ENCODE measurements around the gene RBFOX2. TPM values are rescaled to one million over a fixed set of nuclear protein-coding genes. Genes with fewer than 3 reads are reported as not detected.
A peak's percentile ranks its signal among the peaks of the same experiment; 100 is the strongest.
"Not testable (repeated sequence)": the region's sequence is repeated elsewhere in the genome, so short reads cannot be mapped to it uniquely, and the experiment has no call there.

RBFOX2 gene
- total RNA-seq, 3 donors from 2014 or later, result 63.4 to 97.3 (median 85.5) TPM

DNA sequence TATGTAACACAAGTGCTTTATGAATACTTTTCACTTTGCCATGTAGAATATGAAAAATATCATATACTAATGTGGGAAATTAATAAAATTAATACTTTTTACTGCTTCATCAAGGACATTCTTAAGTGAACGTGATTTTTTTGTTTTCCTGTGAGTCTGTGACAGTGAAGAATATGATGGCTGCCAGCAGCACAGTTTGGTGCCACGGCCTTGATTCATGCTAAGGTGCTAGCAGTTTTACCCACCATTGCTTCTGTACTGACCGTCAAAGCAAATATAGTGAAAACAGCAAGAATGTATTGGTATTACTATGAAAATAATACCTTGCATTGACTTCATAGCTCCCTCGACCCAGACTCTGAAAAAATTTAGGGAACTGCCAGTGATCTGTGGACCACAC, 231.2 kb downstream of the RBFOX2 start:
- Histone ChIP-seq H3K36me3 (no peaks in the 10 kb centered on the region), H3K9me3 (no peaks in the 10 kb centered on the region), H3K4me1 (peaks cover 0 to 7% of the 10 kb centered on the region in 2 donors), H3K27ac (no peak overlapping the region), H3K4me3 (no peak overlapping the region), H3K27me3 (no peaks in the 10 kb centered on the region)
- TF ChIP-seq, protein P1, sequence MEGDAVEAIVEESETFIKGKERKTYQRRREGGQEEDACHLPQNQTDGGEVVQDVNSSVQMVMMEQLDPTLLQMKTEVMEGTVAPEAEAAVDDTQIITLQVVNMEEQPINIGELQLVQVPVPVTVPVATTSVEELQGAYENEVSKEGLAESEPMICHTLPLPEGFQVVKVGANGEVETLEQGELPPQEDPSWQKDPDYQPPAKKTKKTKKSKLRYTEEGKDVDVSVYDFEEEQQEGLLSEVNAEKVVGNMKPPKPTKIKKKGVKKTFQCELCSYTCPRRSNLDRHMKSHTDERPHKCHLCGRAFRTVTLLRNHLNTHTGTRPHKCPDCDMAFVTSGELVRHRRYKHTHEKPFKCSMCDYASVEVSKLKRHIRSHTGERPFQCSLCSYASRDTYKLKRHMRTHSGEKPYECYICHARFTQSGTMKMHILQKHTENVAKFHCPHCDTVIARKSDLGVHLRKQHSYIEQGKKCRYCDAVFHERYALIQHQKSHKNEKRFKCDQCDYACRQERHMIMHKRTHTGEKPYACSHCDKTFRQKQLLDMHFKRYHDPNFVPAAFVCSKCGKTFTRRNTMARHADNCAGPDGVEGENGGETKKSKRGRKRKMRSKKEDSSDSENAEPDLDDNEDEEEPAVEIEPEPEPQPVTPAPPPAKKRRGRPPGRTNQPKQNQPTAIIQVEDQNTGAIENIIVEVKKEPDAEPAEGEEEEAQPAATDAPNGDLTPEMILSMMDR (IDR thresholded peaks at IDR 0.05), result no peak
- no peak for TF ChIP-seq POLR2AphosphoS5 (IDR thresholded peaks at IDR 0.05)
- no peak for TF ChIP-seq POLR2A (IDR thresholded peaks at IDR 0.05)
- no peak for DNase-seq (ENCODE audit: low spot score in 2 of 2)
- intact Hi-C loops (cut with DNase I; ENCODE audit: low total_unique reads), result no loop called here

DNA sequence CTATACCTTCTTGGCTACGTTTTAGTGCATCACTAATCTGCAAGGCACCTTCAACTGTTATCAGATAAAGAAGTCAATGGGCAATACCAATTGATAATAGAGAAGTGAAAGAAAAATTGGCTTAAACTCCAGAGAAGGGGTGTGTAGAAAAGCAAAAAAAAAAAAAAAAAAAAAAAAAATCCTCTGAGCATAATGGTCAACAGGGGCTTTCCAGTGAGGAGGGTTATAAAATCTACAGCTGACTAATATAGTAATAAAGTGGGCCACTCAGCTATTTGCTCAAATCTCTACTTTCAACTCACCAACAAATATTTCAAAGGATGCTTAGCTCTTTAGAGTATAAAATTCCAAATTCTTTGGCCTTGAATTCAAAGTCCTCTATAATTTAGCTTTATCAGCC, 233.1 kb downstream of the RBFOX2 start:
- H3K27ac ChIP-seq, result no peak overlapping the region
- H3K4me3 ChIP-seq, result no peak overlapping the region
- peaks cover 0 to 6% of the 10 kb centered on the region in 2 donors for H3K4me1 ChIP-seq
- TF ChIP-seq POLR2AphosphoS5 (IDR thresholded peaks at IDR 0.05) (no peak), POLR2A (IDR thresholded peaks at IDR 0.05) (no peak)
- TF ChIP-seq, protein P1 (IDR thresholded peaks at IDR 0.05), result no peak
- intact Hi-C loops (cut with DNase I; ENCODE audit: low total_unique reads), result no loop called here
- H3K27me3 ChIP-seq, result no peaks in the 10 kb centered on the region
- DNase-seq (ENCODE audit: low spot score in 2 of 2), result no peak
- no peaks in the 10 kb centered on the region for H3K36me3 ChIP-seq
- H3K9me3 ChIP-seq, result no peaks in the 10 kb centered on the region

GRCh38 chr22:35792506-35792905, 236.1 kb downstream of the RBFOX2 start:
- H3K27me3 ChIP-seq, result no peaks in the 10 kb centered on the region
- H3K4me3 ChIP-seq, result no peak overlapping the region
- no peaks in the 10 kb centered on the region for H3K36me3 ChIP-seq
- no peak overlapping the region for H3K27ac ChIP-seq
- no peak for DNase-seq (ENCODE audit: low spot score in 2 of 2)
- TF ChIP-seq POLR2AphosphoS5 (IDR thresholded peaks at IDR 0.05) (no peak), POLR2A (IDR thresholded peaks at IDR 0.05) (no peak)
- TF ChIP-seq, protein P1 (IDR thresholded peaks at IDR 0.05), result no peak
- H3K4me1 ChIP-seq, result no peaks in the 10 kb centered on the region
- H3K9me3 ChIP-seq, result no peaks in the 10 kb centered on the region
- intact Hi-C loops (cut with DNase I; ENCODE audit: low total_unique reads), result no loop called here

- H3K4me1 ChIP-seq; H3K4me3 ChIP-seq; intact Hi-C loops (cut with DNase I; ENCODE audit: low total_unique reads); H3K27ac ChIP-seq; H3K36me3 ChIP-seq; H3K9me3 ChIP-seq; DNase-seq (ENCODE audit: low spot score in 2 of 2); H3K27me3 ChIP-seq: not testable (repeated sequence)
These were observed 236.8 kb downstream of the RBFOX2 start for GRCh38 chr22:35791788-35792187.

GRCh38 chr22:35785181-35785923, 243.3 kb downstream of the RBFOX2 start:
- H3K4me3 ChIP-seq, result no peak overlapping the region
- H3K27ac ChIP-seq, result peak overlapping the region in 1 of 2 donors; percentile 26
- no peak for TF ChIP-seq POLR2A (IDR thresholded peaks at IDR 0.05)
- TF ChIP-seq, protein P1 (IDR thresholded peaks at IDR 0.05), result no peak
- no peak for TF ChIP-seq POLR2AphosphoS5 (IDR thresholded peaks at IDR 0.05)
- intact Hi-C loops (cut with DNase I; ENCODE audit: low total_unique reads), result no loop called here
- no peaks in the 10 kb centered on the region for H3K27me3 ChIP-seq
- H3K36me3 ChIP-seq, result no peaks in the 10 kb centered on the region
- H3K9me3 ChIP-seq, result no peaks in the 10 kb centered on the region
- DNase-seq (ENCODE audit: low spot score in 2 of 2), result no peak
- no peaks in the 10 kb centered on the region for H3K4me1 ChIP-seq

Data from breast epithelium (tissue), 4 donors.